GM12872 (cell line): Measurements from ENCODE around the gene RASGRF2.

Experiments
- TF ChIP-seq, protein P1 (sequence below): IDR thresholded peaks from 3 replicates; pipeline ENCODE4 v1.5.1; 2011; ENCODE audit warnings: low read depth, mild to moderate bottlenecking, low read length, moderate library complexity; ENCODE audit not compliant: insufficient read depth

The RASGRF2 gene

DNA sequence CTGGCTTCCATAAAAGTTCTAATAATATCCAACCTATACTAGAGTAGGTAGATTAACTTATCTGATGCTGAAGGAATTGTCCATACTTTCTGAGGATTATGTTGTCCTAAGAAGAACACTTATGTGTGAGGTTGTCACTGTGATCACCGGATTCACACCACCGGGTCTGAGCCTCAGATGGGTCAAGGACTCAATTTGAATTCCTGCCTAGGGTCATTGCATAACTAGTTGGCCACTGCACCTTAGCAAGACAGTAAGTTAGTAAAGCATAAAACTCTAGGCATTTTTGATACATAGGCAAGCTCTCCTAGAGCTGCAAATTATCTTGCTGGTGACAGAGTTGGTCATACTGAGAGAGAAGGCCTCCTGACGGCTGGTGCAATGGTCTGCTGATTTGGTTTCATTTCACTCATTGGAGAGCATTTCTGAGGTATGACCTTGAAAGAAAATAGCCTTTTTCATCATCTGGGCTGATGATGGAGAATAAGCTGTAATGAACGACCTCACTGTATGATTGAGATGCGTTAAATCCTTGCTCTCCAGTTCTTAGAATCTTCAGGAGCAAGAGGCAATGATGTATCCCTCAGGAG, 200.9 kb downstream of the RASGRF2 start:
- TF ChIP-seq, protein P1, sequence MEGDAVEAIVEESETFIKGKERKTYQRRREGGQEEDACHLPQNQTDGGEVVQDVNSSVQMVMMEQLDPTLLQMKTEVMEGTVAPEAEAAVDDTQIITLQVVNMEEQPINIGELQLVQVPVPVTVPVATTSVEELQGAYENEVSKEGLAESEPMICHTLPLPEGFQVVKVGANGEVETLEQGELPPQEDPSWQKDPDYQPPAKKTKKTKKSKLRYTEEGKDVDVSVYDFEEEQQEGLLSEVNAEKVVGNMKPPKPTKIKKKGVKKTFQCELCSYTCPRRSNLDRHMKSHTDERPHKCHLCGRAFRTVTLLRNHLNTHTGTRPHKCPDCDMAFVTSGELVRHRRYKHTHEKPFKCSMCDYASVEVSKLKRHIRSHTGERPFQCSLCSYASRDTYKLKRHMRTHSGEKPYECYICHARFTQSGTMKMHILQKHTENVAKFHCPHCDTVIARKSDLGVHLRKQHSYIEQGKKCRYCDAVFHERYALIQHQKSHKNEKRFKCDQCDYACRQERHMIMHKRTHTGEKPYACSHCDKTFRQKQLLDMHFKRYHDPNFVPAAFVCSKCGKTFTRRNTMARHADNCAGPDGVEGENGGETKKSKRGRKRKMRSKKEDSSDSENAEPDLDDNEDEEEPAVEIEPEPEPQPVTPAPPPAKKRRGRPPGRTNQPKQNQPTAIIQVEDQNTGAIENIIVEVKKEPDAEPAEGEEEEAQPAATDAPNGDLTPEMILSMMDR, result no peak

DNA sequence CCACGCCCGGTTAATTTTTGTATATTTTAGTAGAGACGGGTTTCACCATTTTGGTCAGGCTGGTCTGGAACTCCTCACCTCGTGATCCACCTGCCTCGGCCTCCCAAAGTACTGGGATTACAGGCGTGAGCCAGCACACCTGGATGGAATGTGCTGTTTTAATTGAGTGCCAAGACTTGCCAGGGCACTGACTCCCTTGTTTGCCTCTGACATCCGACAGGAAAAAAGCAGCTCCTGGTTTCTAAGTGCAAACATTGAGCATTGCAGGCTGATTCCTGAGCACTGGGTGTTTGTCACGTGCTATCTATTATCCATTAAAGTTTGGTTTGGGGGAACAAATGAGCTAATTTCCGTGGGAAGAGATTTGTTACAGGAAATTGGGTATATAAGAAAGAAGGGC, 202.3 kb downstream of the RASGRF2 start:
- TF ChIP-seq, protein P1, result no peak

DNA sequence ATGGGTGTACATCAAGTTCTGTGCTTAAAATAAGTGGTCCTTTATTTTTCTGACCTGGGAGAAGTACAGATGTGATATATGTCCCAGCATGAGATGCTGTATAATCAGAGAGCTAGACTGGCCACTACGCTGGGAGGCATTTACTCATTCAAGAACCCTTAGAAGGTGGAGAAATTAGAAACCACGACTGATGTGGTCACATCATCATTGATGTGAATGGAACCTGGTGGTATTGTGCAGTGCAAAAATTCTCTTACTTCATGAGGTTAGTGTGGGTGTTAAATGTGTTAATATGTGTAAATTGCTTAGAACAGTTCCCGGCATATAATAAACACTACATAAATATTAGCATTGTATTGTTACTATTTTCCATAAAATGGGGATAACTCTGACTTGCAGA, 203.5 kb downstream of the RASGRF2 start:
- TF ChIP-seq, protein P1, result no peak

DNA sequence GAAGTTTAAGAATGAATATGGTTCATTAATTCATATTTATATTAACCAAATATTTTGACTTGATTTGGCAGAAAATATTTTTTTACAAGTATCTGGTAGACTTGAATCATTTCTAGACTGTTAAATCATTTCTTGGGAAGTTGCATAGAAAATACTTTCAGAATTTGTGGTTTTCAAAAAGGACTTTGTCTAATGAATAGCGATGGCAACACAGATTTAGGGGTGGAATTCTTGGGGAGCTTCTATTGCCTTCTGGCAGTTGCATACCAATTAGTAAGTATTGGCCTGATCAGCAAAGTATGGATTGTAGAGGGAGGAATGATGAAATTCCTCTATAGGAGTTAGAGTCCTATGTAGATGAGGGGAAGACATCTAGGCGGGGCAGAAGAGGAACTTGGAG, 204.3 kb downstream of the RASGRF2 start:
- TF ChIP-seq, protein P1, result no peak

DNA sequence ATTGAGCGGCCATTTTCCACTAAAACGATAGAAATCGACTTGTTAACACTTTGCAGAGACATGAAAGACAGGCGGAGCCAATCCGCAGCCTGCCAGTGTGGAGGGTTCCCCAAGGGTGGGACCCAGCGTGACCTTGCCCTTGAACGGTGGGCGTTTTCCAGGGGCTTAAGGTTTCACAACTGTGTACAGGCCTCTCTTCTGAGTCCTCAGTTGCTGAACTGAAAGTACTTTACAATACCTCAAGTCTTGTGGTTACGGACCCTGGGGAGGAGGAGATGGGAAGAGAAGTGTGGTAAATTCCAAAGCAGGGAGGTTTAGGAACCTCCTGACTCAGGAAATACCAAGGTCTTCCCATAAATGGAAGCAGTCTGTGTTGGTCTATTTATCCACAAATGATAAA, 204.8 kb downstream of the RASGRF2 start:
- TF ChIP-seq, protein P1, result no peak

DNA sequence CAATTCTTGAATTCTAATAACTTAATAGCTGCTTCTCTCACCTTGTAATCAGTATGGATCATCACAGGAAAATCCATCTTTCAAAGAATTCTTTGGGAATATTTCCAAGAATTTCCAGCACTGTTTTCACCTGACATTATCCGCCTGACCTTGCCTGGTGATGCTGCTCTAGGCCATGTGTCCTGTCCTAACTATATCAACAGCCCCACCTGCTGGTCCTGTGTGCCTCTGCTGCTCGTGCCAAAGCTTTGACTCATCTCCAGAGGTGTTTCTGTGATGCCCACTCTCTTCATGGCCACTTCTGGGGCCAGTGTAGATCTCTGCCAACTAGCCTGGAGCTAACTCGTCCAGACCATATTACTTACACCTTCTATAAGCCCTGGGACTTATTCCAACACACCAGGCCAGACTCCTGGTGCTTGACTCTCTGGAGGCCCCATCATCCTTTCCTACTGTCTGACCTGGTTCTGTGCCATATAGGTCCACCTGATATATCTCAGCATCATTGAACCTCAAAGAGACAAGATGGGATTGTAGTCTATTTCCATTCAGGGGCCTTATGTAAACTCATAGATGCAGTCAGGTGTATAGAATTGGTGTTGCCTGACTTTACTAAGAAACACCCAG, 205.4 kb downstream of the RASGRF2 start:
- TF ChIP-seq, protein P1, result peak; percentile 90

DNA sequence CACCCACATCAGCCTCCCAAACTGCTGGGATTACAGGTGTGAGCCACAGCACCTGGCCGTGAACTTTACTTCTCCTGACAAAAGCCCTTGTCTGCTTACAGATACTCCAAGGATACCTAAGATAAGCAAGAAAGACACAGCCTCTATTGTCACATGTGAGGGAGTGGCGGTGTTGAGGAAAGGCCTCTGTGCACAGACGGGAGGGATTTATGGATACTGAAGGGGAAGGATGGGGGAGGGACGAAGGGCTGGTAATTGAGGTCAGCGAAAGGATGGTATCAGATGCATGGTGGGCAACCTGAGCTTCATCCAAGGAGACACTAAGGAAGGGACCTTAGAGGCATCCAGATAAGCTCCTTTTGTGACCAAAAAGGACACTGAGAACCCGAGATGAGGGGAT, 206.3 kb downstream of the RASGRF2 start:
- TF ChIP-seq, protein P1, result no peak
